Hypothalamus (tissue), 51 donors: ENCODE results near the gene PHAF1.

Source experiments
- DNase-seq, 51 donors: peaks; one replicate each; lab custom pipeline; 2025; lab: John Stamatoyannopoulos, UW

Gene PHAF1

DNA sequence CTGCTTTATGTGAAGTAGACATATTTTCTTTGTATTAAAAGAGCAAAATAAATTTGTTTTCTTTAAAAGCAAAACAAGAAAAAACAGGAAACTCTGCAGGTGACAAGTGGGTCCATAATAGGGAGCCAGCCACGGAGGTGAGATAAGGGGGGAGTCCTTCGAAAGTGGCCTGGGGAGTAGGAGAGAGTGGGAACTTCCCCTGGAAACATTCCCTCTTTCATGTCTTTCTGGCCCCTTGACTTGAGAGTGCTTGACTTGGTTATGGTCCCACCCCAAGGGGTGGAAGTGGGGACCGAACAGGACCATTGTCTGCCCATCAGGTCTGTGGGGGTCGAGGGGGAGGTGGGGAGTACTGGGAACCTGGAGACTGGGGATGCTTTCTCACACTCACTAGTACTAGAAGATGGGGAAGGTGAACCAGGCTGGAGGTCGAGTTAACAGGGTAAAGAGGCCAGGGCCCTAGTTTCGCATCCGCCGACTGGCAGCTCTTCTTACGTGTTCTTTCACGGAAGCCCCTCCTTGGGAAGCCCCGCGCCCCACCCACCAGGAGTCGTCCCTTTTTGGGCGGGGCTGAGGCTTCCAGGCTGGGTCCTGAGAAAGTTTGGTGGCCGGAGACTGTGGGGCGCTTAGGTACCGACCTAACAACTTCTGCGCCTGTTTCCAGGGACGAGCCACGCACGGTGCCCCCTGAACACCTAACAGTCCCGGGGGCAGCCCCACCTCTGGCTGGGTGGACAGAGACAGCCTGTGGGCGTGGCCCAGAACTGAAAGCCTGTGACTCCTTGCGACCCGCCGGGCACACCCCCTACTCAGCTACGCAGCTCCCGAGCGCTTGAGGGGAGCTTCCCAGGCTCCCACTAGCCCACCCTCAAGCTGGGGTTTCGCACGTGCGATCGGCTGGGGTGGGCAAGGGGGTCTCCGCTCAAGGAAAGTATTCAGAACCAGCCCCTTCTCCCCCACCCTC lies 49.2 kb downstream of the PHAF1 start:
- peak in 1 of 51 donors; percentile 24 for DNase-seq

GRCh38 chr16:67161595-67162058 lies 51.9 kb downstream of the PHAF1 start:
- DNase-seq = no peak

DNA sequence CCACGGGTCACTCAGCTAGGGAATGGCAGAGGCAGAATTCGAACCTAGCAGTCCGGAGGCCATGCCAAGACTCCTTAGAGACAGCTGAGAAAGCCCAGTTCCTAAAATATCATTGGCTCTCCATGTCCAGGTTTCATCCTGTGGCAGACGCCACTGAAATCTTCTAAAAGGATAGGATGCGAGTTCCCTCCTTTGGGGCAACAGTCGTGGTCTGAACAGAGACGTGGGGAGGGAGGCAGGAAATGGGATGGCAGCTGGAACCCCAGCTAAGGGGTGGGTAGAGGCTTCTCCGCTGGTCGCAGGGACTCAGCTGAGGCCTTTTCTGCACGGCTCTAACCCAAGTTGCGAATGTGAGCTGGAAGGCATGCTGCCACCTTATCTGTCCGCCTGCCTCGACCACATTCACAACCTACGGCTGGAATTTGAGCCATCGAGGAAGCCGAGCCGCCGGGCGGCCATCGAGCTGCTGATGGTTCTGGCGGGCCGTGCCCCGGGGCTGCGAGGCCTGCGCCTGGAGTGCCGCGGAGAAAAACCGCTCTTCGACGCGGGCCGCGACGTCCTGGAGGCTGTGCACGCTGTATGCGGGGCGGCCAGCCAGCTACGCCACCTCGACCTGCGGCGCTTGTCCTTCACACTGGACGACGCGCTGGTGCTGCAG lies 52.9 kb downstream of the PHAF1 start:
- DNase-seq = no peak

GRCh38 chr16:67163164-67163998 lies 53.6 kb downstream of the PHAF1 start:
- peak in 40 of 51 donors; percentile 20 to 86 (median 58) for DNase-seq

DNA sequence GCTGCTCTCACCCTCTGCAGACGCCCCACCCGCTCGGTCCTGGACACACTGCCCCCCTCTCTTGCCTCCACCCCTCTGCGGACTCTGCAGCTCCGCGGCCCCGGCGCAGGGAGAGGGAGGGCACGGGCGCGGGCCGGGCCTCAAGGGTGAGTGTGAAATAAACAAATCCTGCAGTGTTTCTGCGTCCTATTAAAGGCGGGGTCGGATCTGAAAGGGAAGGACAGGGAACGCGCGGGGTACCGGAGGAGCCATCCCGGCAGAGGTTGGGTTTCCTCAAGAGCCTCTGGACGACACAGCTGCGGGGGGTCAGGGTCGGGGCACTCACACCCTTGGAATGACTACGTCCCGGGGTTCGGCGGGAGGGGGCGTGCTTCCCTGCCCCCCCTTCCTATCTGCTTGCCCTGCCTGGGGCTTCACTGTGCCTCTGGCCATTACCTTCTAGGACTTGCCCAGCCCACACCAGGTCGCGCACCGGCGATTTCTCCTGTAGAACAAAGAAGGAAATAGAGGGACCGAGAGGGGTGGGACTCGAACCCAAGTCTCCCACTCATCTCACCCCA lies 54.3 kb downstream of the PHAF1 start:
- DNase-seq = peak in 10 of 51 donors; percentile 27 to 69 (median 57)

DNA sequence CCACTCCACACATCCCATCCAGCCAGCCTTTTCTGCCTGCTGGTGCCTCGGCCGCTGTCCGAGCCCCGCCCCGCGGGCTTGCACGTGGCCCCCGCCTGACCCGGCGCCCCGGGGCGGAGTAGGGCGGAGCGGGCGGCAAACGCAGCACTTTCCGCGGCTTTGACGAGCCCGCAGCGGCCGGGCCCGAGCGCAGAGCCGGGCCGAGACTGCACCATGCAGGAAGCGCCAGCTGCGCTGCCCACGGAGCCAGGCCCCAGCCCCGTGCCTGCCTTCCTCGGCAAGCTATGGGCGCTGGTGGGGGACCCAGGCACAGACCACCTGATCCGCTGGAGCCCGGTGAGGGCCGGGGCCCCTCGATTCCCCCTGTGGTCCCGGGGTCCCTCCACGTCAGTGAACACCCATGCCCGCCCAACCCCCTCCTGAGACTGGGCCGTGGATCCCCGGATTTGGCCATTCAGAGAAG lies 54.9 kb downstream of the PHAF1 start, which contains the start of gene HSF4:
TSS of gene HSF4 (plus strand) at position 147 of the 463 bp plus-strand sequence. CDS start at position 214, 67 bp downstream.
- peak in 28 of 51 donors; percentile 18 to 73 (median 46) for DNase-seq

DNA sequence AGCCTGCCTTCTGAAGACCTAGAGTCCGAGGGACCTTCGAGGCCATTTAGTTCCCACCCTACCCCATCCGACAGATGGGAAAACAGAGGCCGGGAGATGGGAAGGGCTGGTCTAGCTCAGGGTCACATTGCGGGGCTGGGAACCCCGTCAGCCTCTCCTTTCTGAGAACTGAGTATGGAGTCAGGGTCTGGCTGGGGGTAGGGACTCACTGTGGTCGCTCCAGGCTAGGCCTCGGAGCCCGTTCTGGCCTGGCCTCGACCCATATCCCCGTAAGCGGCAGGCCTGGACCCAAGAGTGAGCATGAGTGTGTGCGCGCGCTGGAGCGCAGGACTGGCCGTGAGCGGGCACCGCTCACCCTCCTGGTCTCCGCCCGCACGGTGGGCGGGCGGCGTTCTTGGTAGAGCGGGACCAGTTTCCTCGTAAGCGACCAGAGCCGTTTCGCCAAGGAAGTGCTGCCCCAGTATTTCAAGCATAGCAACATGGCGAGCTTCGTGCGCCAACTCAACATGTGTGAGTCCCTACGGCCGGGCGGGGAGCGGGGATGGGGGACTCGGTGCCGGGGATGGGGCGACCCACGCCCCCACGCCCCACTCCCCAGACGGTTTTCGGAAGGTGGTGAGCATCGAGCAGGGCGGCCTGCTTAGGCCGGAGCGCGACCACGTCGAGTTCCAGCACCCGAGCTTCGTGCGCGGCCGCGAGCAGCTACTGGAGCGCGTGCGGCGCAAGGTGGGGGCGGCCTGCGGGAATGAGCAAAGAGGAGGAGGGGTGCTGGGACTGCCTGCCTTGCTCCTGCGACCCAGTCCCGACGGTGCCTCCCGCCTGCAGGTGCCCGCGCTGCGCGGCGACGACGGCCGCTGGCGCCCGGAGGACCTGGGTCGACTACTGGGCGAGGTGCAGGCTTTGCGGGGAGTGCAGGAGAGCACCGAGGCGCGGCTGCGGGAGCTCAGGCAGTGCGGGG lies 55.7 kb downstream of the PHAF1 start:
- no peak for DNase-seq

- DNase-seq = no peak
These were observed 56.4 kb downstream of the PHAF1 start for GRCh38 chr16:67166110-67166547.

- DNase-seq = no peak
These were observed 56.9 kb downstream of the PHAF1 start for GRCh38 chr16:67166598-67167168.

GRCh38 chr16:67167588-67167987 lies 57.8 kb downstream of the PHAF1 start:
- no peak for DNase-seq

- DNase-seq = no peak
These were observed 59.3 kb downstream of the PHAF1 start for GRCh38 chr16:67169011-67169451.

GRCh38 chr16:67169642-67170167 lies 60.0 kb downstream of the PHAF1 start:
- DNase-seq = peak in 13 of 51 donors; percentile 11 to 58 (median 29)

GRCh38 chr16:67170168-67170948 lies 60.6 kb downstream of the PHAF1 start, which contains the start of gene NOL3:
TSS of gene NOL3 (plus strand) at chr16:67170538.
- DNase-seq = peak in 47 of 51 donors; percentile 14 to 81 (median 57)

DNA sequence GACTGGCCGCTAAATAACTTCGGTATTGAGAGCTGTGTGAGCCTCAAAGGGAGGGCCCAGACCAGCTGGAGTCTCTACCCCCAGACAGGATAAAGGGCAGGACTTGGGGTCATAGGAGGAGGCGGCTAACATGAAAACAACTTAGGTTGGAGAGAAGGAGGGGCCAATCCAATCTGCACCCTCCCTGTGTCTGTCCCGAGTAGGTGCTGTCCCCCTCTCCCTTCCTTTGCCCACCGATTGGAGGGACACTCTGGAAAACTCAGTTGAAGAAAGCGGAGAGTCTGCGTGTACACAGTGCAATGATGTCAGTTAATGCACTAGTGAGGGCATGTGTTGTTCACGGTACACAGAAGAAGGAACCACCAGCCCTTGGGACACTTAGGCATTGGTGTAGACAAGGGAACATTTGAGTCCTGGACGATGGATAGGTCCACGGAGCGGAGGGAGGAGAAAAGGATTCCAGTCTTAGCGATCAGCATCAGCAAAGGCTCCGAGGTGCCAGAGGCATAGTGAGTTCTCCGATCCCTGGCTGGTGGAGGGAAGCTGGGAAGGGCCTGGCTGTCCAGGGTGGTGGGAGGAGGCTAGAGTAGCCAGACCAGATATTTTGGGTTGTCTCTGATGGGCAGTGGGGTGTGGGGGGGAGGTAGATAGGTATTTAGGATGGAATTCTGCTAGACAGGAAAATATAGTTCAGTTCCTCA lies 61.4 kb downstream of the PHAF1 start:
- peak in 2 of 51 donors; percentile 43 to 66 for DNase-seq

- DNase-seq = peak in 1 of 51 donors; percentile 50
These were observed 63.6 kb downstream of the PHAF1 start for GRCh38 chr16:67173323-67173722.
